Measurements from ENCODE around the gene TPM4. TPM values are rescaled to one million over a fixed set of nuclear protein-coding genes. Genes with fewer than 3 reads are reported as not detected.
A peak's percentile ranks its signal among the peaks of the same experiment; 100 is the strongest.

TPM4 gene
- total RNA-seq, 3 donors from 2014 or later, result 205 to 373 (median 333) TPM

DNA sequence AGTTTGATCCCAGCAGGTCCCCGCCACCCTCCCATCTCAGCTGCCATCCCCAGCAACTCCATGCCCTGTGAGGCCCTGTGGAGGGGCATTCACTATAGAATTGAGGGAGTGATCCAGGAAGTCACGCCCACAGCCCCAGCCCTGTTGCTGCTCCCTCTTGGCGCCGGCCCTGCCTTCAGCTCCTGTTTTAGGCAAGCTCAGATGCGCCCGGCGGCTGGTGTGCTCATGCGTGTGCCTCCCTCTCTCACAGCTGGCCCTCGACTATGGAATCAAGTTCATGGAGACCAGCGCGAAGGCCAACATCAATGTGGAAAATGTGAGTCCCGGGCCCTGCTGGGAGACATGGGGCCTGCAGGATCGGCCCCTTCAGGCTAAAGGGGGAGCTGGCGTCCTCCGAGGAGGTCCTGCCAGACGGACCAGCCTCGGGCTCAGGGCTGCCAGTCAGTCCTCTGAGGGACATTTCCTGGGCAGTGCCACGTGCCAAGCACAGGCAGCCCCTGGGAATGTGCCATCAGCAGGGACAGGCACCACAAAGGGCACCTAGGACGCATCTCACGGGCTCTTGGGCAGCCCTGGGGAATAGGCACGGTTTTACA, 51.6 kb downstream of the TPM4 start:
- DNase-seq (no peak), ATAC-seq (no peak)
- TF ChIP-seq, protein P1, sequence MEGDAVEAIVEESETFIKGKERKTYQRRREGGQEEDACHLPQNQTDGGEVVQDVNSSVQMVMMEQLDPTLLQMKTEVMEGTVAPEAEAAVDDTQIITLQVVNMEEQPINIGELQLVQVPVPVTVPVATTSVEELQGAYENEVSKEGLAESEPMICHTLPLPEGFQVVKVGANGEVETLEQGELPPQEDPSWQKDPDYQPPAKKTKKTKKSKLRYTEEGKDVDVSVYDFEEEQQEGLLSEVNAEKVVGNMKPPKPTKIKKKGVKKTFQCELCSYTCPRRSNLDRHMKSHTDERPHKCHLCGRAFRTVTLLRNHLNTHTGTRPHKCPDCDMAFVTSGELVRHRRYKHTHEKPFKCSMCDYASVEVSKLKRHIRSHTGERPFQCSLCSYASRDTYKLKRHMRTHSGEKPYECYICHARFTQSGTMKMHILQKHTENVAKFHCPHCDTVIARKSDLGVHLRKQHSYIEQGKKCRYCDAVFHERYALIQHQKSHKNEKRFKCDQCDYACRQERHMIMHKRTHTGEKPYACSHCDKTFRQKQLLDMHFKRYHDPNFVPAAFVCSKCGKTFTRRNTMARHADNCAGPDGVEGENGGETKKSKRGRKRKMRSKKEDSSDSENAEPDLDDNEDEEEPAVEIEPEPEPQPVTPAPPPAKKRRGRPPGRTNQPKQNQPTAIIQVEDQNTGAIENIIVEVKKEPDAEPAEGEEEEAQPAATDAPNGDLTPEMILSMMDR (IDR thresholded peaks at IDR 0.05), result no peak
- H3K36me3 ChIP-seq (ENCODE audit: low read depth), result peaks cover 8% of the 10 kb centered on the region
- no peak overlapping the region for H3K4me3 ChIP-seq
- intact Hi-C loops (cut with DNase I, micrococcal nuclease), result no loop called here
- no peaks in the 10 kb centered on the region for H3K9me3 ChIP-seq
- H3K4me1 ChIP-seq (ENCODE audit: low read depth), result peaks cover 8% of the 10 kb centered on the region

DNA sequence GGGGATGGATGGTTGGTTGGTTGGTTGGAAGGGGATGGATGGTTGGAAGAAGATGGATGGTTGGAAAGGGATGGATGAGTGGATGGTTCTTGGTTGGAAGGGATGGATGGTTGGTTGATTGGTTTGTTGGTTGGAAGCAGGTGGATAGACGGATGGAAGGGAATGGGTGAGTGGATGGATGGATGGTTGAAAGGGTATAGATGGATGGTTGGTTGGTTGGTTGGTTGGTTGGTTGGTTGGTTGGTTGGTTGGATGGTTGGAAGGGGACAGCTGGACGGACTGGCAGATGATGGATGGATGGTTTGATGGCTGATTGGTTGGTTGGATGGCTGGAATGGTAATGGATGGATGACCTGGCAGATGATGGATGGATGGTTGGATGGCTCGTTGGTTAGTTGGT, 55.4 kb downstream of the TPM4 start:
- Histone ChIP-seq H3K4me3 (no peak overlapping the region), H3K9me3 (no peaks in the 10 kb centered on the region), H3K36me3 (ENCODE audit: low read depth) (peaks cover 8% of the 10 kb centered on the region), H3K4me1 (ENCODE audit: low read depth) (no peaks in the 10 kb centered on the region)
- ATAC-seq (no peak), DNase-seq (no peak)
- intact Hi-C loops (cut with DNase I, micrococcal nuclease), result no loop called here
- TF ChIP-seq, protein P1 (IDR thresholded peaks at IDR 0.05), result no peak

DNA sequence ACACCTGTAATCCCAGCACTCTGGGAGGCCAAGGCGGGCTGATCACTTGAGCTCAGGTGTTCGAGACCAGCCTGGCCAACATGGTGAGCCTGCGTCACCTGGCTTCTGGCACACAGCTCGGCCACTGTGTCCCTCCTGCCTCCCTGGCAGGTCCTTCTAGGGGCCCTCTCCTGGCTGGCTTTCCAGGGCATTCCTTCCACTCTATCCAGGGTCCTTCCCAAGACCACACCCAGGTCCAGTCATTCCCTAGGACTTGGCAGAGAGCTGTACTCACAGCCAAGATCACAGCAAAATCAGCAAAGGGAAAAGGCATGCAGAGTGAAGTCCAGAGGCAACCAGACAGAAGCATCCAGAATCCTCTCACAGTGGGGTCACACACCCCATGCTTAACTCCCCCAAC, 57.5 kb downstream of the TPM4 start:
- no peaks in the 10 kb centered on the region for H3K4me1 ChIP-seq (ENCODE audit: low read depth)
- ATAC-seq (no peak), DNase-seq (no peak)
- intact Hi-C loops (cut with DNase I, micrococcal nuclease), result no loop called here
- no peaks in the 10 kb centered on the region for H3K9me3 ChIP-seq
- no peaks in the 10 kb centered on the region for H3K36me3 ChIP-seq (ENCODE audit: low read depth)
- TF ChIP-seq, protein P1 (IDR thresholded peaks at IDR 0.05), result no peak
- no peak overlapping the region for H3K4me3 ChIP-seq

DNA sequence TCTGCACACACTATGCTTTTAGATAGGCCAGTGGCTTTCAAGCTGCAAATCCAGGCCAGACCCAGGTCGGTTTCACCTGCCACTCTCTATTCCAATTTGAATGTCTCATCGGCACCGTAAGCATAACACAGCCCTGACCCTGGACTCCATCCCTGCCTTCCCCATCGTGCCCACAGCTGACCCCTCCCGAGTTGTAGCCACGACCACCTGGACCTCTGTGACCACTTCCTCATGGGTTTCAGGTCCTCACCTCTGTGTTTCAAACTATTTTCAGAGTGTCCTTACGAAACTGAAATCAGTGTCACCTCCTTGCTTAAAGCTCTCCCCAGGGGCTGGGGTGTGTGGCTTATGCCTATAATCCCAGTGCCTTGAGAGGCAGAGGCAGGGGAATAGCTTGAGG, 58.2 kb downstream of the TPM4 start:
- Histone ChIP-seq H3K4me1 (ENCODE audit: low read depth) (no peaks in the 10 kb centered on the region), H3K9me3 (no peaks in the 10 kb centered on the region), H3K36me3 (ENCODE audit: low read depth) (no peaks in the 10 kb centered on the region), H3K4me3 (no peak overlapping the region)
- TF ChIP-seq, protein P1 (IDR thresholded peaks at IDR 0.05), result no peak
- DNase-seq, result peak in 1 of 3 donors; percentile 54
- ATAC-seq, result peak; percentile 23
- intact Hi-C loops (cut with DNase I, micrococcal nuclease), result no loop called here

GRCh38 chr19:16135430-16136127, 59.3 kb downstream of the TPM4 start:
- intact Hi-C loops (cut with DNase I, micrococcal nuclease), result no loop called here
- DNase-seq (no peak), ATAC-seq (no peak)
- TF ChIP-seq, protein P1 (IDR thresholded peaks at IDR 0.05), result no peak
- Histone ChIP-seq H3K4me3 (no peak overlapping the region), H3K9me3 (no peaks in the 10 kb centered on the region), H3K4me1 (ENCODE audit: low read depth) (no peaks in the 10 kb centered on the region), H3K36me3 (ENCODE audit: low read depth) (no peaks in the 10 kb centered on the region)
